ENCODE results near the gene IGSF22.

DNA sequence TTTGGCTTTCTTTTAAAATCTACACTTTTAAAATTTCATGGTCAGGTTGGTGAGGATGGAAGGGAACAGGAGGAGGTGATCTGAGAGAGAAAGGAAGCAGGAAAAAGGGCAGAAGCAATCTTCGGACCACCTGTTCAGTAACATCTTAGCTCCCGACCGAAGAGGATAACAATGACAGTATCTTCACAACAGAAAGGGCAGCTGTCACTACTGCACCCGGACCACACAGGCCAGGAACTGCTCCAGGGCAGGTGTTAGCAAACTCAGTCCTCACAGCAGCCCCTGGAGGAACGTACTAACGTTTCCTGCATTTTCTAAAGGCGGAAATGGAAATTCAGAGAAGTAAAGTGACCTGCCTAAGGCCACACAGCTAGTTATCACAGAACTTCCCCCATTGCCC is 48.8 kb upstream of the IGSF22 start:
- TF ChIP-seq, protein P1, sequence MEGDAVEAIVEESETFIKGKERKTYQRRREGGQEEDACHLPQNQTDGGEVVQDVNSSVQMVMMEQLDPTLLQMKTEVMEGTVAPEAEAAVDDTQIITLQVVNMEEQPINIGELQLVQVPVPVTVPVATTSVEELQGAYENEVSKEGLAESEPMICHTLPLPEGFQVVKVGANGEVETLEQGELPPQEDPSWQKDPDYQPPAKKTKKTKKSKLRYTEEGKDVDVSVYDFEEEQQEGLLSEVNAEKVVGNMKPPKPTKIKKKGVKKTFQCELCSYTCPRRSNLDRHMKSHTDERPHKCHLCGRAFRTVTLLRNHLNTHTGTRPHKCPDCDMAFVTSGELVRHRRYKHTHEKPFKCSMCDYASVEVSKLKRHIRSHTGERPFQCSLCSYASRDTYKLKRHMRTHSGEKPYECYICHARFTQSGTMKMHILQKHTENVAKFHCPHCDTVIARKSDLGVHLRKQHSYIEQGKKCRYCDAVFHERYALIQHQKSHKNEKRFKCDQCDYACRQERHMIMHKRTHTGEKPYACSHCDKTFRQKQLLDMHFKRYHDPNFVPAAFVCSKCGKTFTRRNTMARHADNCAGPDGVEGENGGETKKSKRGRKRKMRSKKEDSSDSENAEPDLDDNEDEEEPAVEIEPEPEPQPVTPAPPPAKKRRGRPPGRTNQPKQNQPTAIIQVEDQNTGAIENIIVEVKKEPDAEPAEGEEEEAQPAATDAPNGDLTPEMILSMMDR (IDR thresholded peaks at IDR 0.05; ENCODE audit: low read length): no peak
- TF ChIP-seq EZH2 (optimal IDR thresholded peaks at IDR 0.05; ENCODE audit: low read depth, low read length): no peak
